Iris pigment epithelial cell (primary cell): Measurements from ENCODE around the gene UBQLN1.
"Not testable (repeated sequence)": the region's sequence is repeated elsewhere in the genome, so short reads cannot be mapped to it uniquely, and the experiment has no call there.

Source experiments
- DNase-seq: peaks from one replicate; pipeline ENCODE4 v3.0.0-alpha.2; 2011; ENCODE audit warnings: low read depth

Gene UBQLN1

GRCh38 chr9:83630938-83631457 lies 76.8 kb downstream of the UBQLN1 start:
- DNase-seq: peak; percentile 36

DNA sequence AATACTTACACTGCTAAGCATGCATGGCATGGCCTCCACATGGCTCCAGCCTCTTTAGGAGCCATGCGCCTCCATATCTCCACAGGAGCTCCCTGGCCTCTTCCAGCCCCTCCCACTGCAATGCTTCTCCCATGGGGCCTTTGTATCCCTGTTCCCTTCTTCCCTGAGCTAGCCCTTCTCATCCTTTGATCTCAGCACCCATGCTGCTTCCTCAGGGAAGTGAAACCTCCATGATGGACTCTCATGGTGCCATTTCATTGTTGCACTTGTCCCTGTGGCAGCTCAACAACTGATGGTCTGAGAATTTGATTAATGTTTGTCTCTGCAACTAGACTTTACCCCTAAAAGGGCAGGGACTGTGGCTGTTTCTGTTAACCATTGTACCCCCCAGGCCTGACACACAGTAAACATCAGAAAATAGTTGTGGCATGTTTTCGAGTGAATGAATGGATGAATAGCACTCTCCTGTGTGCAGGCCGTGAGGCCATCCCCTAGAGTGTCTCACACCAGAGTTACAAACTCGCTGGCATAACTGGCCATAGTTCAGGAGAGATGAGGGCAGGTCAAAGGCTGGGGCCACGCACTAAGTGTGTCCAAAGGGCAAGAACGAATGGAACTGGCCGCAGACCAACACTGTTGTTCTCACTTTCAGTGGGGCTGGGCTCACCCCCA lies 78.2 kb downstream of the UBQLN1 start:
- DNase-seq: no peak

DNA sequence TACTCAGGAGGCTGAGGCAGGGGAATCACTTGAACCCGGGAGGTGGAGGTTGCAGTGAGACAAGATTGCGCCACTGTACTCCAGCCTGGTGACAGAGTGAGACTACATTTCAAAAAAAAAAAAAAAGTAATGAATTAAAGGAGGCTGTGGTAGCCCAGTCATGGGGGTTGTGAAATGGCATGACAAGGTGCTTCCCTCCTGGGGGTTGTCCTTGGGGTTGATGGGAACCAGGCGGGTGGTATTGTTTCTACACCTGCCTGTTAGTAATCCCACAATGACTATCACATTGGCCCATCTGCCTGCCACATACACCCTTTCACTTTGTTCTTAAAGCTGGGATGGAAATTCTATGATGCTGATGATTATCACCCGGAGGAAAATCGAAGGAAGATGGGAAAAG lies 79.2 kb downstream of the UBQLN1 start:
- no peak for DNase-seq

DNA sequence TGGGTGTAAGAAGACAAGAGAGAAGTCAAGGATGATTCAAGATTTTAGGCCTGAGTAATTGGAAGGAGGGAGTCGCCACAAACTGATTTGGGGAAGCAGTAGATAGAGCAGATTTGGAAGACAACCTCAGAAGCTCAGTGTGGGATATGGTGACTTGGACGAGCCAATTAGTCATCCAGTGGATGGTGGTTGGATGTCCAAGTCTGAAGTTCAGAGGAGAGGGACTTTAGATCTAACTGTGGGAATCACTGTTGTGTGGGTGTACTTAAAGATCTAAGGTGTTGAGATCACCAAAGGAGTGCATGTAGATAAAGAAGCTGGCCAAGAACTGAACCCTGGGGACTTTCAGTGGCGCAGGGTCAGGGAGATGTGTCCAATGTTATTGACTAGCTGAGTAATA lies 82.6 kb downstream of the UBQLN1 start:
- DNase-seq: no peak

- DNase-seq: no peak
These were observed 84.1 kb downstream of the UBQLN1 start for GRCh38 chr9:83623679-83624076.

DNA sequence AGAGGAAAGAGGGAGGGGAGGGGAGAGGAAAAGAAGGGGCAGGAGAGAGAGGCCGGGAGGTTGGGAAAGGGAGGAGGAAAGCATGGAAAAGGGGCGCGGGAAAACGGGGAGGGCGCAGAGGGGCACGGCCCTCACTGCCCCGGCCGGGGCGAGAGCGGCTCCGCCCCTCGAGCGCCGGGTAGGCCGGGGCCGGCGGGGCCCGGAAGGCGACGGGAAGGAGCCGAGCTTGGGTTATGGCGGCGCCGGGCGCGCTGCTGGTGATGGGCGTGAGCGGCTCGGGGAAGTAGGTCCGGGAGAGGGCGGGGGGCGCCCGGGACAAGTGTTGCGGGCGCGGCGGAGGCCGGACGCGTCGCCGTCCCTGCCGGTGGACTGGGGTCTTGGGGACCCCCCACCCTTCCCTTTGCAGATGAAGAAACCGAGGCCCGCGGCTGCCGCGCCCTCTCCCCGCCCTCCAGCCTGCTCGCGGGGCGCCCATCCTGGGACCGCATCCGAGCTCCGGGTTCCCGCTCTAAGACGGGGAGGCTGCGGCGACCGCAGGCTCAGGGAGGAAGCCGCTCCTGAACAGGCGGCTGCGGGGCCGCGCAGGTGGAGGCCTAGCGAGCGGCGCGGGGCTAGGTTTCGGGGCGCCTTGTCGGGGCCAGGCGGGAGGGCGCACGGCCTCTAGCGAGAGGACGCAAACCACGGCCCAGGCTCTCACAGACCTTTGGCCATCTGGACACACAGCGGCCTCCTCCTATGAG lies 84.6 kb downstream of the UBQLN1 start, which contains the start of gene IDNK:
IDNK (plus strand) TSS at position 205 of the 740 bp plus-strand sequence; CDS start at position 234, 29 bp downstream.
- DNase-seq: peak; percentile 46

DNA sequence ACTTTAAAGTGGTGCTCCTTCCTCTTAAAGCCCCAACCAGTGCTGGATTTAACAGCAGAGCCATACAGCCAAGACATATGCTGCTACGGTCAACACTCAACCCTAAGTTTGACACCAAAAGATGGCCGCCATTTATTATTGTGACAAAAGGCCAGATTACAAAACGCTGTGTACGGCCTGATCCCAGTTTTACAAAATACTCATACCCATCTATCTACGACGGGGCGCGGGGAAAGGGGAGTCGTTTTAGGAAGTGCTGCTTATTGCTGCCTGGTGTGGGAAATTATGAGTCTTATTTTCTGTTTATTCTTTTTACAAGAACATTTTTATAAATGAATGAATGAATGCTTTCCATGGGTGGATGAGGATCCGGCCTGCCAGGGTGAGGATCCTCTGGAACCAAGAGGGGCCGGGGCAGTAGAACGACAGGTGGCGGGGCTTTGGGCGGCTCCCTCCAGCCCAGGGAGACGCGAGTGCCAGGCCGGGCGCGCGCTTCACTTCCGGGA lies 85.3 kb downstream of the UBQLN1 start:
- peak; percentile 27 for DNase-seq

DNA sequence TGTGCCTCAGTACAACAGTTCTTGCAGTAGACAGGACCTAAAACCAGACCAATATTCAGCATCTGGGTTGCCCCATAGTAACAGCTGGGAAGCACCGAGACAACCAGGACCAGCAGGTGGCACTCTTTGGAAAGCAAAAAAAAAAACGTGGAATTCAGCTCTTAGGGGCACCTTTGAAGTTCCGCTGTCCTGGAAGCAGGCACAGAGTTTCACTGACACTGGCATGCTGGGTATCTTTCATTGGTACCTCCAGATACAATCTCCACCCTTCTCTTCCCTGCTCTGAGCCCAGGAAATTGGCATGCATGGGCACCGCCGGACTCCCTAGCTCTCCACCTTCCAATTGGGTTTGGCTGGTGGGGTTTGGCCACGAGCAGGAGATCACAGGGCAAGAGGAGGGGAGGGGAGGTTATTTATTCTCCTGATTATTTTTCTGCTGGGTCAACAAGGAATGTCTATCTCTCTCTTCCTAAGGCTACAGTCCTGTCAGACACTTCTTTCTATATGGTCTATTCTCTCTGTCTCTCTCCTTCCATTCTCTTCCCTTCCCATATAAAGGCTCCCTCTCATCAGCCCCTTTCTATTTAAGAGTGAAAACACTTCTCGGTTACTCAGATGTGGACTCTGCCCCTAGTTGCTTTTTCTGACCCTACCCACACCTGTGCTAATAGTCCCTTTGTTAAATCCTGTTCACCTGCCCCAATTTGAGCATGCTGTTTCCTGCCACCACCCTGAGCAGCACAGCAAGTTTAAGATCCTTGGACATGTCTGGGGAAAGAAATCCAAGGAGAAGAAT lies 86.7 kb downstream of the UBQLN1 start:
- DNase-seq: peak; percentile 48

DNA sequence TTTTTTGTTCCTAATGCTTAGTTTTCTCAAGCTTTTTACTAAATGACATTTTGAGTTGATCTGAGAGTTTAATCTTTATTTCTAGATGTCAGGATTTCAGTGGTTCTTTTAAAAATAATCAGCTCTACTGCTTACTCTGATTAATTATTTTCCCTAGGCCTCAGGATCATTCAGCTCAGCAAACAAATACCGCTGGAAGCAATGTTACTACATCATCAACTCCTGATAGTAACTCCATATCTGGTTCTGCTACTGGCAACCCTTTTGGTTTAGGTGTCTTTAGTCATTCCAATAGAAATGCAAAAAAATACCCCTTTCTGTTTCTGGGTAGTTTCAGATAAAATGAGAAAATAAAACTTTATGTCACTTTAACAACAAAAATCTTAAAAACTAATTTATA lies 90.5 kb downstream of the UBQLN1 start:
- DNase-seq: no peak

- DNase-seq: not testable (repeated sequence)
These were observed 94.5 kb downstream of the UBQLN1 start for GRCh38 chr9:83613298-83613697.
